HG03025 (cell line): ENCODE data around the gene ERI2.
"Not testable (repeated sequence)": the region's sequence is repeated elsewhere in the genome, so short reads cannot be mapped to it uniquely, and the experiment has no call there.

Source experiments
- ATAC-seq: cut with Tn5 transposase; IDR thresholded peaks from one replicate; pipeline ENCODE4 v1.9.1; 2021; ENCODE audit warnings: mild to moderate bottlenecking, moderate library complexity; ENCODE audit not compliant: unreplicated experiment, low FRiP score

Gene ERI2

DNA sequence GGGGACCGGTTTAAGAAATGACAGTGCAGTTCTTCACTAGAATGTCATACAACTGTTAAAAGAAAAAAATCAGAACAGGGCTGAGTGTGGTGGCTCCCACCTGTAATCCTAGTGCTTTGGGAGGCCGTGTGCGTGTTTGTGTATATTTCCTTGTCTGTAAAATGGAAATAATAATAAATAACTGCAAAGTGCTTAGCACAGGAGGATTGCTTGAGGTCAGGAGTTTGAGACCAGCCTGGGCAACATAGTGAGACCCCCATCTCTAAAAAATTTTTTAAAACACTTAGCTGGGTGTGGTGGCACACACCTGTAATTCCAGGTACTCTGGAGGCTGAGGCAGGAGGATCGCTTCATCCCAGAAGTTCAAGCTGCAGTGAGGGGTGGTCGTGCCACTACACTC is 40.0 kb downstream of the ERI2 start:
- no peak for ATAC-seq

DNA sequence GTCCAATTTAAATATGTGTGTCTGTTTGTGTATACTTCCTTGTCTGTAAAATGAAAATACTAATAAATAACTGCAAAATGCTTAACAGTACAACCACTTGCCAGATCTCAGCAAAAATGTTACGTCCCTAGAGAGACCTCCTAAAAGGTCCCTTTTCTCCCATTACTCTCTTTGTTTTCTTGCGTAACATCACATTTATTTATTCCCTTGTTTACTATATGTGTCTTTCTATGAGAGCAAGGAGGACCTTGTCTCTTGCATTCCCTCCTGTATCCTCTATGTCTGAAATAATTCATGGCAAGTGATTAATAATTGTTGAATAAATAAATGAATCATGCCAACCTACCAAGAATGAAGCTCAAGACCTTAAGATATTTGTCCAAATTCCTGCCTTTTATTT is 40.5 kb downstream of the ERI2 start:
- ATAC-seq: no peak

DNA sequence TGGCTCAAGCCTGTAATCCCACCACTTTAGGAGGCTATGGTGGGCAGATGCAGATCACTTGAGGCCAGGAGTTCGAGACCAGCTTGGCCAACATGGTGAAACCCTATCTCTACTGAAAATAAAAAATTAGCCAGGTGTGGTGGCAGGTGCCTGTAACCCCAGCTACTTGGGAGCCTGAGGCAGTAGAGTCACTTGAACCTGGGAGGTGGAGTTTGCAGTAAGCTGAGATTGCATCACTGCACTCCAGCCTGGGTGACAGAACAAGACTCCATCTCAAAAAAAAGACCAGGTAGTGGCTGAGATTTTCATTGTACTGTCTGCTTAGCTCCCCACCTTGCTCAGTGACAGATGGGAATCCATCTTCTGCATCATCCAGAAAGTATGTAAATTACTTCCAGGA is 41.8 kb downstream of the ERI2 start:
- not testable (repeated sequence) for ATAC-seq

DNA sequence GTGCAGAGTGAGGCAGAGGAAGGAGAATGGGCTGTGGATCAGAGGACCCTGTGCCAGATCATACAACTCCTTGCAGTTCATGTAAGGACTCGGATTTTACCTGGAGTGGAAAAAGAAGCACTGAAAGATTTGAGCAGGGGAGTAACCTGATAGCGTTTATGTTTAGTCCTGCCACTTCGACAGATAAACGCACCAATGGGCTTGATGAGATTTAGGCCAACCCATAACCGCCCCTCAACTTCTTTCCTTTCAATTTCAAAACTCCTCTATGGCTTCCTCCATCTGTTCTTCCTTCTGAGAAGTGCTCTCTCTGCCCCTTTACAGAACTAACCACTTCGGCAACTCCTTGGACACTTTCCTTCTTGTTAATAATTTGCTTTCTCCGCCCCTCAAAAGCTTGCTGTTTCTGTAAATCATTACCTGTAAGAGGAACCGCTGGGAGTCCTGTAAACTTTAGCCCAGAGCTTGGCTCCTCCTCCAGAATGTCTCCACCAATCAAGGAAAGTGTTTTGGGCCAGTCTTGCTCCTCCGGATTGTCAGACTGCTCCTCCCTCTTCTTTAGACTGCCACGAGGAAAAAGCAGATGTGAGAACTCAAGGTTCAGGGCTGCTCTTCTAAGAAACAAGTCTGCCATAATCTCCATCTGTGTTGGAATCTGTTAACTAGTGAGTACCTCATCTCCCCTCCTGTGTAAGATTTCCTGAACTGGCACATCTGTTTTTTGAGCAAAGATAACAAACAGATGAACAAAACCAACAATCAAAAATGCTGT is 42.6 kb downstream of the ERI2 start, which contains the start of gene ACSM3:
Gene ACSM3 (plus strand): TSS at position 554 of the 772 bp plus-strand sequence. CDS start 6,021 bp downstream, outside the sequence.
- peak; percentile 97 for ATAC-seq

DNA sequence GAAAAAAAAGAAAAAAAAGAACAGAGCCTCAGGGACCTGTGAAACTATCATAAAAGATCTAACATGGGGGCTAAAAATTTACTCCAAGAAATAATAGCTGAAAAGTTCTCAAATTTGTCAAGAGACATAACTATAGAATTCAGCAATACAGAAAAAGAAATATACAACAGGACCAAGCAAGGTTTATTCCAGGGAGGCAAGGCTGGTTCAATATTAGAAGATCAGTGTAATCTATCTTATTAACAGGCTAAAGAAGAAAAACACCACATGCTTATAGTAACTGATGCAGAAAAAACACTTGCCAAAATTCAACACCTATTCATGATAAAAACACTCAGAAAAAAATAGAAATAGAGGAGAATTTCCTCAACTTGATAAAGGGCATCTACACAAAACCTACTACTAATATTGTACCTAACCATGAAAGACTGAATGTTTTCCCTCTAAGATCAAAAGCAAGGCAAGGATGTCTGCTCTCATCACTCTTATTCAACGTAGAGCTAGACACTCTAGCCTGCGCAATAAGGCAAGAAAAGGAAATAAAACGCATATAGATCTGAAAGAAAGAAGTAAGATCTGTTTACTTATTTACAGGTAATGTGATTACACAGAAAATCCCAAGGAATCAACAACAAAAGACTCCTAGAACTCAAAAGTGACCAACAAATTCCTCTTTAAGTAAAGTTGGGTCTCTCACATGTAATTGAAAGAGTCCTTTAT is 43.7 kb downstream of the ERI2 start:
- ATAC-seq: no peak

DNA sequence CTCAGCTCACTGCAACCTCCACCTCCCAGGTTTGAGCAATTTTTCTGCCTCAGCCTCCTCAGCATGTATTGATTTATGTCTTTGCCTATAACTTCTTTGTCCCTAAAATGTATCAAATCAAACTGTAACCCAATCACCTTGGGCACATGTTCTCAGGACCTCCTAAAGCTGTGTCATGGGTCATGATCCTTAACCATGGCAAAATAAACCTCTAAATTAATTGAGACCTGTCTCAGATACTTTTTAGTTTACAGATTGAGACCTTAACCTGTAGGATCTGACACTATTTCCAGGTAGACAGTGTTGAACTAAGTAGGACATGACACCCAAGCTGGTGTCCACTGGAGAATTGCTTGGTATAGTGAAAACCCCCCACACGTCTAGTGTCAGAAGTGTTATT is 45.1 kb downstream of the ERI2 start:
- no peak for ATAC-seq

DNA sequence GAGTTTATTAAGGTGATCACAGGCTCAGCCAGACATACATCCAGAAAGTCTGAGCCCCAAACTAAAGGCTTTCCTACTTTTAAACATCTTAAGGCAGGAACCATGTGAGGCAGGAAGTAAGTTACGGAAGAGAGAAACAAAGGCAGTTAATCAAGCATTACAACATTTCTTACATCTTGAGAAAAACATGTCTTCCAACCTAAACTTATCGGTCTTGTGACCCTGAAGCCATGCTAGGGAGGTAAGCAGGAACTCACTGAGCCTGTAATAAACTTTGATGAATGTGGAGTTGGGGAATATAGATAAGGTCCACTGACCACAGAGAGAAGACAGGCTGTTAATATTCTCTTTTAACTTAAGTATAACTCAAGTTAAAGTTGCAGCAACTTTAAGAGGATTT is 45.9 kb downstream of the ERI2 start:
- no peak for ATAC-seq

DNA sequence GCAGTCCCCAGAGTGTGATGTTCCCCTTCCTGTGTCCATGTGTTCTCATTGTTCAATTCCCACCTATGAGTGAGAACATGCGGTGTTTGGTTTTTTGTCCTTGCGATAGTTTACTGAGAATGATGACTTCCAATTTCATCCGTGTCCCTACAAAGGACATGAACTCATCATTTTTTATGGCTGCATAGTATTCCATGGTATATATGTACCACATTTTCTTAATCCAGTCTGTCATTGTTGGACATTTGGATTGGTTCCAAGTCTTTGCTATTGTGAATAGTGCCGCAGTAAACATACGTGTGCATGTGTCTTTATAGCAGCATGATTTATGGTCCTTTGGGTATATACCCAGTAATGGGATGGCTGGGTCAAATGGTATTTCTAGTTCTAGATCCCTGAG is 50.5 kb downstream of the ERI2 start:
- ATAC-seq: not testable (repeated sequence)

DNA sequence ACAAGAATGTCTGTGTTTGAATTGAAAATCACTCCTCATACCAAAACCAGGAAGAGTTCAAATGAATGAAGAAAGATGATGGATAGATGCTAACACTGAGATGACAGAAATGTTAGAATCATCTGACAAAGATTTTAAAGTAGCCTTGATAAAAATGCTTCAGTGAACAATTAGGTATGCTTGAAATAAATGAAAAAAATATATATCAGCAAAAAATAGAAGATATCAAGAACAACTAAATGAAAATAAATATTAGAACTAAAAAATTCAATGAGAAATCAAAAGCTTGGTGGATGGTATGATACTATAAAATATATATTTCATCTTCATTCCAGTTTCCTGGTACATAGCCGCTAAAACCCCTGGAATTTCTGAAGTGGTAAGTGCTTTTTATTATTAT is 51.0 kb downstream of the ERI2 start:
- no peak for ATAC-seq

DNA sequence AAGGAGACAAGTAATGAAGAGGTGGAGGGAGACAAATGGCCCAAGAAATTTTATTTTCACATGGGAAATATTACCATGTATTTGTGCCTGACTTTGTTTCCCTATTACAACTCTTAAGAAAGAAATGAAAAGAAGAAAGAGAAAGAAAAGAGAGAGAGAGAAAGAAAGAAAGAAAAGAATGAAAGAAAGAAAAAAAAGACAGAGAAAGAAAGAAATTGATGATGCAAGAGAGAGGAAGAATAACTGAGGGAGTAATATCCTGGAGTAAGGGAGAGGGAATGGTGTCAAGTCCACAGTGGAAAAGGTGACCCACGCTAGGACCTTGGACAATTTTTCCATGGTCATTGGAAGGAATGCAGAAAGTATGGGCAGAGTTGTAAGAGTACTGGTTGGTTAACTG is 52.5 kb downstream of the ERI2 start:
- ATAC-seq: no peak

DNA sequence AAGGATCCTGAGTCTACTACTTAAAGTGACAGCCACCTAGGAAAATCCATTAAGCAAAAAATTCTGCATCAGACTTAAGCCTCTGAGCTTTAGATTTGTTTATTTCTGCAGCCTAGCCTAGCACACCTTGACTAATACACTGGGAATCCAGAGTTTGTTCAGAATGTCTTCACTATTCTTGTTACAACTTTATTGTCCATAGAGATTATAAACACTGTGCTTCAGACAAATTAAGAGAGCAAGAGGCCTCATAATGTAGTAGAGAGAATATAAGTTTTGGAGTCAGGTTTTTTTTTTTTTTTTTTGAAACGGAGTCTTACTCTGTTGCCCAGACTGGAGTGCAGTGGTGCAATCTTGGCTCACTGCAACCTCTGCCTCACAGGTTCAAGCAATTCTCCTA is 55.7 kb downstream of the ERI2 start:
- ATAC-seq: no peak

DNA sequence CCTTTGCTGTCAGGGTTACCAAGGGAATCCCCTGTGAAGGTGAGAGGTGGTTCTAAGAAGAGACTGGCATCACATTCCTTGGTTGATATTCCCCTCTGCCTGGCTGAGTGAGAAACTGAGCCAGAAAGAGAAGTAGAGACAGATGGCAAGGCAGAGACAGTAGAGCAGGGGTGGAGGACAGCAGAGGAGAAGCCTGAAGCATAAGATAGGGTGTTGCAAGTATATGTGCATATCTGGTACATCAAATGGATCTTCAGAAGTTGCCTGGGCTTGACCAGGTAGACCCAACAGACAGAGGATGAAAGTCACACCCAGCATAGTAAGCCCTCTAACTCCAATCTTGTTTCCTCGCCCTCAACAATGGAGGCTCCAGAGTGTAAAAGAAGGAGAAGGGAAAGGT is 56.8 kb downstream of the ERI2 start:
- ATAC-seq: no peak

DNA sequence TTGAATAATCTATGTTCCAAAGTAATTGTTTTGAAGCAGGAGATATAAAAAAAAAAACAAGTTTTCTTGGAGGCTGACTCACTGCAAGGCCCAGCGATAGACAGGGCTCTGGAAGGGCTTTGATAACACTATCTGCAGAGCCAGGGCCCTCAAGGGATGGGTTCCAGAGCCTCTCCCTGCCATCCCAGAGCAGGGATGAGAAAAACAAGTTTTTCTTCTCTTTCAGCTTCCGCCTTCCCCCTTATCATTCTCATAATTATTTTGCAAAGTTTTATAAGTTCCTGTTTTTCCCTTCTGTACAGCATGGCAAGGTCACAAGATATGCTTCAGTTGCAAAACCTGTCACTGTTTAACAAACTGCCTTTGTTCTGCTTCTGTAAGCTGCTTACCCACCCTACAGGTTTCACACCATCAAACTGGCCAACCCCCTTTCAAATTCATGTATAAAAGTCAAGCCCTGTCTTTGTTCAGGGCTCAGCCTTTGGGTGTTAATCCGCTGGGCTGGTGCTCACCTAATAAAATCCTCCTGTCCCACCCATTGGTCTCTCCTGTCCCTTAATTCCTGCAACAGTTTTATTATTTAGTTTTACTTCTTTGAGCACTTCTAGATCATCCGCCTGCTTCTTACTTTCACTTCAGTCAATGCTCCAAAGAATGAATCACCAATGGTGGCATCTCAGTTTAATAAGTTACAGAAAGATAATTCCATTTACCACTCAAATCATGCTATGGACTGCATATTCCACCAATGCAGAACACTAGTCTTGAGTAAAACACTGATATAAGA is 59.0 kb downstream of the ERI2 start:
- ATAC-seq: no peak

DNA sequence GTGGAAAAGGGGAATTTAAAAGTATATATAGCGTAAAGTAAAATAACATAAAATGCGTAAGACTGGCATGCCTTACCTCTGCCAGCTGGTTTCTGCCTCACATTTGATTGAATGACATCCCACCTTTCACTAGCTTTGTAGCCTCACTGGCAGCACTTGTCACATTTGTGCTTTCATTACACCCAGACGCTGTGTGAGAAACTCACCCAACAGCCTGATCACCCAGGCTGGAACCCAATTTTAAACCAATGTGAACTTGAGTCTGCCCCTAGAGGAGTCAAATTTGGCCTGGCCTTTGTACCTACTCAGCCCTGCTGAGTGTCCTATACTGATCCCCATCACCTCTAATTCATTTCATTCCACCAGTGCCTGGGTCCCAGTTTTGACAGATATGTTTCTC is 59.8 kb downstream of the ERI2 start:
- no peak for ATAC-seq
